NB4 (cell line): Measurements from ENCODE around the gene DYTN.

Source experiments
- DNase-seq: peaks from one replicate; pipeline ENCODE4 v3.0.0; 2010; ENCODE audit warnings: low read depth
- H3K4me3 ChIP-seq: one replicate; pipeline ENCODE4 v1.5.1; 2011; ENCODE audit warnings: mild to moderate bottlenecking, low read depth, low read length, moderate library complexity
- CTCF ChIP-seq: IDR thresholded peaks from one replicate; pipeline ENCODE4 v1.5.1; 2012; ENCODE audit warnings: low read depth, low read length
- MAX ChIP-seq: IDR thresholded peaks from 2 replicates; pipeline ENCODE4 v1.6.1; 2011; ENCODE audit warnings: low read depth, low read length
- MYC ChIP-seq: IDR thresholded peaks from 2 replicates; pipeline ENCODE4 v1.6.1; 2011; ENCODE audit warnings: low read depth, low read length
- POLR2A ChIP-seq: IDR thresholded peaks from 2 replicates; pipeline ENCODE4 v1.6.1; 2011; ENCODE audit warnings: mild to moderate bottlenecking; ENCODE audit not compliant: insufficient read length; ENCODE audit errors: extremely low read depth

DYTN gene

DNA sequence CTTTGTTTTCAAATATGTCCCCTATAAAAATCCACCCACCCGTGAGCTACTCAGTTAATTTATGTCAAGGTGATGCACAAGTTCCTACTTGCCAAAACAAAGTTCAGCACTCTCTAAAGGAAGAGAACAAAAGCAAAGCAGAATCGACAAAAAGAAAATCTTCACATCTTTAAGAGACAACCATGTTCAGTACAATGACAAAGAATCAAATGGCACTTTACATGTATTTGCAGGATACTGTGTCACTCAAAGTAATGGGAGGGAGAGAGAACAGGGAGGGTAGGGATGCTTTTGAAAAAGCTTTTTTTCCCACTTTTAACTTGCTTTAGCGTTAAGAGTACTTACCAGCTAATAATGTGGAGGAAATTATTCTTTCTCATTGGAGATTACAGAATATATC, 115.0 kb downstream of the DYTN start:
- no peak for DNase-seq
- H3K4me3 ChIP-seq: no peak overlapping the region
- TF ChIP-seq POLR2A (no peak), MAX (no peak), CTCF (no peak), MYC (no peak)
